Fibroblast of skin of back (primary cell): Measurements from ENCODE around the gene HK1.
A peak's percentile ranks its signal among the peaks of the same experiment; 100 is the strongest.
"Not testable (repeated sequence)": the region's sequence is repeated elsewhere in the genome, so short reads cannot be mapped to it uniquely, and the experiment has no call there.

ENCODE experiments used
- DNase-seq: peaks from one replicate; pipeline ENCODE4 v3.0.0-alpha.2; 2013

HK1 gene

GRCh38 chr10:69426376-69426727 is 148.1 kb downstream of the HK1 start:
- DNase-seq, result no peak

- no peak for DNase-seq
Observed at GRCh38 chr10:69428165-69428564, 149.9 kb downstream of the HK1 start.

GRCh38 chr10:69434169-69434568 is 155.9 kb downstream of the HK1 start:
- DNase-seq, result no peak

- no peak for DNase-seq
Observed at GRCh38 chr10:69434926-69435325, 156.6 kb downstream of the HK1 start.

DNA sequence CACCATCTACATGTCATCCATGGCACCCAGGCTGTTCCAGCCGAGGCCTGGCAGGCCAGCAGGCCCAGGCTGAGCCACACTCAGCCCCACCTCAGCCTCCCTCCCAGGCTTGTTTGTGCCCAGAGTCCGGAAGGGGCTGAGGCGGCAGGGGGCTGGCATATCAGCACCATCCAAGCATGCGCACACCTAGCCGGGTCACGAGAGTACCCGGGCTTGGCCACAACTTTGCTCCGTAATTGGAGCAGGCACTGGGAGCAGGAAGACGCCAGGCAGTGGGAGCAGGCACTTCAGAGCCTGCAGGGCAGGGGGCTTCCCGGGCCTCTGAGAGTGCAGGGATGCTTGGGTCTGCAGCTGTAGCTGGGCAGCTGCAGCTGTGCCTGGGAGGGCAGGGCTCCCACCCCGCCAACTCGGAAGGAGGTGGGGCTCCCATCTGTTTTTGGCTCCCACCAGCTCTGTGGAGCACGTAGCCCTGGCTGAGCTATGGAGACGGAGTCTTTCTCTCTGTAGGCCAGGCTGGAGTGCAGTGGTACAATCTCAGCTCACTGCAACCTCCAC is 157.7 kb downstream of the HK1 start:
- DNase-seq, result no peak

GRCh38 chr10:69437321-69438259 is 159.3 kb downstream of the HK1 start:
- no peak for DNase-seq

DNA sequence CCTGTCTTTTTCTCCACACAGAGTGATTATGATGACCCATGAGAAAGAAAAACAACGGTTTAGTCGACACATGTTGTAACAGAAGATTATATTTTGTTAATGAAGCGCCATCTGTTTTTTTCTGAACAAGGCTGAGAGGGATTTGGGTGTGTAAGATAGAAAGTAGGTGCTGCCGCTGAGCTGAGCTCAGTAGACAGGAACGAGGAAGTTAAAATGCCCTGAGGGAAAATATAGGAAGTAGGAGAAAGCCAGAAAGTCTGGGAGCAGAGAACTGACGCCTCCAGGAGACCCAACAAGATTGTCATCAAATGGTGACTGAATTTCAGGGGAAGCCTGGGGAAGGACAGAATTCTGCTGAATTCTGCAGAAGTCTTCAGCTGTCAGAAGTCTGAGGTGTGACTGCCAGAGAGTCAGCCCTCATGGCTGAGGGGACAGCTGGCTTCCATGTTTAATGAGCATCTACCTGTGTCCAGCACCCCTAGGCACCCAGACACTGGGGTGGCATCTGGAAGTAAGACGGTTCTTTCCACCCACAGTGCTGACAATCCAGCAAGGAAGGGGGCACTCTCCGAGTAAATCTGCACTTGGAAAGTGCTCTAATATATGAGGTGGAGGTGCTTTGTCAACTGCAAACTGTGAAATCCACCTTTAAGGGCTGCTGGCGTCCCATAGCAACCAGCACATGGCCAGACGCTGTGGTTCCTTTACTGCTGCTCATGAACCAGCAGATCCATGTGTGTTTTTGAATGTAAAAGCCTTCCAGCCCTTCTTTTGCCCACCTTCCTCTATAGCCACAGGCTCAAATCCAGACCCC is 160.4 kb downstream of the HK1 start:
- peak; percentile 54 for DNase-seq

DNA sequence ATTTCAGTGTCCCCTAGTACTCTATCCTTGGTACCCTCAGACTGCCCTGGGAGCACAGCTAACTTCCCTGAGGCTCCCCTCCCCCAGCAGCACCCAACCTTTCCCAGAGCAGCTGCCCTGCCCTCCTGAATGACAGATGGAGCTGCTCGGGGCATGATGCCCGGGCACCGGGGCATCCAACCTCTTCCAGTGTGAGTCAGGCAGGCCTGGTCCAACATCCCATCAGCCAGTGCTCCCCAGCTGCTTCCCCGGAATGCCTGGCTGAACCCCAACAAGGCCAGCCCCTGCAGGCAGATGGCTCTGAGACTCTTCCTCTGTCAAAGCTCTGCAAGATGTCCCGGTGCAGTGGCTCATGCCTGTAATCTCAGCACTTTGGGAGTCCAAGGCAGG is 161.0 kb downstream of the HK1 start:
- no peak for DNase-seq

- DNase-seq, result no peak
Observed at GRCh38 chr10:69439813-69440506, 161.7 kb downstream of the HK1 start.

GRCh38 chr10:69443354-69443753 is 165.1 kb downstream of the HK1 start:
- DNase-seq, result no peak

DNA sequence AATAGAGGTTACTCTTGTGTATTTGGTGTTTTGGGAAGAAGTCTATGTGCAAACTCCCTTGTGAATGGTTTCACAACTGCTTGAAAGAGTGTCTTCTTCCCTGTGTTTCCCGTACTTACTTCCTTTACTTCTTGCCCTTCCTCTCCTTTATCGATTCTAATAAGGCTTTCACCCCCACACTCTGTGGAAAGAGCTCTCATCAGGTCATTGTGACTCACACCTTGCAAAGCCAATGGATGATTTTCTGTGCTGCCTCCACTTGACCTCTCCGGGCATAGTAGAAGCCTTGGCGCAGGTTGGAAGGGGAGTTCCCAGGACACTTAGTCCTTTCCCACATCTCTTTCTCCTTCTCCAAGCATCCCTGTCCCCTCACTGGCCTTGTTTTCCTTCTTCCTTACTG is 166.7 kb downstream of the HK1 start:
- no peak for DNase-seq

DNA sequence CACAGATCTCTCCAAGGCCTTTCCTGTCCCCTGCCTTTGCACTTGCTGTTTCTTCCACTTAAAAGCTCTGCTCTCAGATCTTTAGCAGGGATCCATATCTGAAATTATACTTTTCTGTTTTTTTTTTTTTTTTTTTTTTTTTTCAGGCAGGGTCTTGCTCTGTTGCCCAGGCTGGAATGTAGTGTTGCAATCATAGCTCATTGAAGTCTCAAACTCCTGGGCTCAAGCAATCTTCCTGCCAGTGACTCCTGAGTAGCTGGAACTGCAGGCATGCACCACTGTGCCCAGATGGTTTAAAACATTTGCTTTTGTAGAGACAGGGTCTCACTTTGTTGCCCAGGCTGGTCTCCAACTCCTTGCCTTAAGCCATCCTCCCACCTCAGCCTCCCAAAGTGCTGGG is 167.9 kb downstream of the HK1 start:
- no peak for DNase-seq

GRCh38 chr10:69446650-69447151 is 168.4 kb downstream of the HK1 start:
- peak; percentile 88 for DNase-seq

GRCh38 chr10:69449841-69450240 is 171.5 kb downstream of the HK1 start:
- DNase-seq, result peak; percentile 67

GRCh38 chr10:69450395-69450794 is 172.1 kb downstream of the HK1 start:
- not testable (repeated sequence) for DNase-seq

- peak; percentile 76 for DNase-seq
Observed at GRCh38 chr10:69451209-69451783, 173.0 kb downstream of the HK1 start, which contains the start of gene TSPAN15. Gene TSPAN15, plus strand, starts transcription at chr10:69451465. Its CDS starts 130 bp downstream, at chr10:69451595.
